Measurements from ENCODE around the gene MYOG. TPM values are rescaled to one million over a fixed set of nuclear protein-coding genes. Genes with fewer than 3 reads are reported as not detected.

MYOG gene
- total RNA-seq, 1 experiment from 2014 or later, result not detected

DNA sequence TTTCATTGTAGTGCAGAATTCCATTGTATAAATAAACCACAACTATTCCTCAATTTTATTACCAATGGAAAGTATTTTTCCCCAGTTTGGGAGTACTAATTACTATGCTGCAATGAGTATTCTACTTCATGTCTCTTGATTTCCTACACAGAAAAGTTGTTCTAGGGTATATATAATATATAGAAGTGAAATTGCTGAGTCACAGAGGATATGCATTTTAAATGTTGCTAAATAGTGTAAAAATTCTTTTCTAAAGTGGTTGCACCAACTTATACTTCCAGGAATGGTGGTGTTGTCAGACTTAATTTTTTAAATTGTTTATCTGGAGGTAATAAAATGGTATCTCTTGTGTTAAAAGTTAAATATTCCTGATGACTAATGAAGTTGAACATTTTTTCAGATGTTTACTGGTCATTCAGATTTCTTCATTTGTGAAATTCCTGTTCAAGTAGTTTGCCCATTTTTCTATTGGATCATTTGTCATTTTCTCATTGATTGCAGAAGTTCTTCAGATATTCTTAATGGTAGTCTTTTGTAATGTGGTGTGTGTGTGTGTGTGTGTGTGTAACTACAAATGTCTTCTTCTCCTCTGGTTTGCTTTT is 19.1 kb upstream of the MYOG start:
- ChIA-PET CTCF (no interaction called here), POLR2A (no interaction called here)
- Histone ChIP-seq H3K9me3 (peaks cover 6% of the 10 kb centered on the region), H3K36me3 (ENCODE audit: control insufficient read depth, insufficient read depth, low read length) (no peaks in the 10 kb centered on the region), H3K27me3 (replicated peaks; ENCODE audit: control insufficient read depth, insufficient read depth, low read length) (no peaks in the 10 kb centered on the region), H3K4me1 (no peaks in the 10 kb centered on the region), H3K4me3 (ENCODE audit: low read depth, low read length) (no peak overlapping the region)
- no peak for DNase-seq
- no TSS peak for BruUV-seq (replicated peaks)
- H3K27ac Mint-ChIP-seq (ENCODE audit: unreplicated experiment), result no peak overlapping the region
- no peaks in the 10 kb centered on the region for H3K36me3 Mint-ChIP-seq (ENCODE audit: insufficient read depth, unreplicated experiment)
- TF ChIP-seq CTCF (IDR thresholded peaks at IDR 0.05; ENCODE audit: insufficient read depth in 1 of 2, low read depth in 1 of 2, low read length in 1 of 2, severe bottlenecking in 1 of 2, unreplicated experiment in 1 of 2), result no peak
- H3K9me3 Mint-ChIP-seq (ENCODE audit: unreplicated experiment), result peaks cover 16% of the 10 kb centered on the region
- H3K4me3 Mint-ChIP-seq (ENCODE audit: unreplicated experiment), result no peak overlapping the region
- intact Hi-C loops (cut with micrococcal nuclease; ENCODE audit: unreplicated experiment), result no loop called here
- peaks cover 12% of the 10 kb centered on the region for H3K27me3 Mint-ChIP-seq (ENCODE audit: insufficient read depth, unreplicated experiment)
- no peaks in the 10 kb centered on the region for H3K4me1 Mint-ChIP-seq (ENCODE audit: low read depth, unreplicated experiment)

DNA sequence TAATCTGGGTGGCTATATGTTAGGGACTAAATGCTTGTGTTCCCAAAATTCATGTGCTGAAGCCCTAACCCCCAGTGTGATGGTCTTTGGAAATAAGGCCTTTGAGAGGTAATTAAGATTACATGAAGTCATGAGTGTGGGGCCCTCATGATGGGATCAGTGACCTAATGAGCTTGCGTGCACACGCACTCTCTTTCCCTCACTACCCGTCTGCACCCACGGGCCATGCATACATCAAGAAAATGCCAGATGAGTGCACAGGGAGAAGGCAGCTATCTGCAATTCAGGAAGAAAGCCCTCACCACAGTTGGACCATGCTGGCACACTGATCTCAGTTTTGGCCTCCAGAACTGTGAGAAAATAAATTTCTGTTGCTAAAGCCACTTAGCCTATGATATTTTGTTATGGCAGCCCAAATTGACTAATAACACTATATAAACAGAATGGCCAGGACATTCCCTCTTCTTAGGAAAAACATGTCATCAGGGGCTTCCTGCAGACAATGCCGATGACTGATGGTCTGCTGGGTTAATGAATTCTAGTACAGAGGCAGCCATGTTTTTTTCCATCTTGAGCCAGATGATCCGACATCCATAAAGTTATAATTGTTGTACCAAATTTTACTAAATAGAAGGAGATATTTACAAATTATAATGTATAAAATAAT is 18.1 kb upstream of the MYOG start:
- Mint-ChIP-seq H3K4me1 (ENCODE audit: low read depth, unreplicated experiment) (no peaks in the 10 kb centered on the region), H3K4me3 (ENCODE audit: unreplicated experiment) (no peak overlapping the region), H3K9me3 (ENCODE audit: unreplicated experiment) (peaks cover 16% of the 10 kb centered on the region), H3K27me3 (ENCODE audit: insufficient read depth, unreplicated experiment) (peaks cover 8% of the 10 kb centered on the region), H3K36me3 (ENCODE audit: insufficient read depth, unreplicated experiment) (no peaks in the 10 kb centered on the region), H3K27ac (ENCODE audit: unreplicated experiment) (no peak overlapping the region)
- no peak overlapping the region for H3K4me3 ChIP-seq (ENCODE audit: low read depth, low read length)
- POLR2A ChIA-PET, result no interaction called here
- H3K27me3 ChIP-seq (replicated peaks; ENCODE audit: control insufficient read depth, insufficient read depth, low read length), result no peaks in the 10 kb centered on the region
- DNase-seq, result no peak
- CTCF ChIA-PET, result no interaction called here
- no peak for TF ChIP-seq CTCF (IDR thresholded peaks at IDR 0.05; ENCODE audit: insufficient read depth in 1 of 2, low read depth in 1 of 2, low read length in 1 of 2, severe bottlenecking in 1 of 2, unreplicated experiment in 1 of 2)
- H3K4me1 ChIP-seq, result no peaks in the 10 kb centered on the region
- intact Hi-C loops (cut with micrococcal nuclease; ENCODE audit: unreplicated experiment), result no loop called here
- peaks cover 6% of the 10 kb centered on the region for H3K9me3 ChIP-seq
- no TSS peak for BruUV-seq (replicated peaks)
- no peaks in the 10 kb centered on the region for H3K36me3 ChIP-seq (ENCODE audit: control insufficient read depth, insufficient read depth, low read length)

- Mint-ChIP-seq H3K9me3 (ENCODE audit: unreplicated experiment) (peaks cover 16% of the 10 kb centered on the region), H3K27ac (ENCODE audit: unreplicated experiment) (no peak overlapping the region), H3K4me1 (ENCODE audit: low read depth, unreplicated experiment) (no peaks in the 10 kb centered on the region), H3K27me3 (ENCODE audit: insufficient read depth, unreplicated experiment) (peaks cover 8% of the 10 kb centered on the region), H3K4me3 (ENCODE audit: unreplicated experiment) (no peak overlapping the region), H3K36me3 (ENCODE audit: insufficient read depth, unreplicated experiment) (no peaks in the 10 kb centered on the region)
- DNase-seq, result no peak
- H3K4me3 ChIP-seq (ENCODE audit: low read depth, low read length), result no peak overlapping the region
- no peaks in the 10 kb centered on the region for H3K27me3 ChIP-seq (replicated peaks; ENCODE audit: control insufficient read depth, insufficient read depth, low read length)
- H3K4me1 ChIP-seq, result no peaks in the 10 kb centered on the region
- intact Hi-C loops (cut with micrococcal nuclease; ENCODE audit: unreplicated experiment), result no loop called here
- H3K9me3 ChIP-seq, result peaks cover 6% of the 10 kb centered on the region
- TF ChIP-seq CTCF (IDR thresholded peaks at IDR 0.05; ENCODE audit: insufficient read depth in 1 of 2, low read depth in 1 of 2, low read length in 1 of 2, severe bottlenecking in 1 of 2, unreplicated experiment in 1 of 2), result no peak
- CTCF ChIA-PET, result interaction anchor here (0.8 to 1.5 kb wide), 2 partner anchors 15 to 113 kb away, joined by 3 read pairs; no protein-coding TSS in a partner anchor
- H3K36me3 ChIP-seq (ENCODE audit: control insufficient read depth, insufficient read depth, low read length), result no peaks in the 10 kb centered on the region
- no TSS peak for BruUV-seq (replicated peaks)
- POLR2A ChIA-PET, result no interaction called here
Measured at GRCh38 chr1:203103216-203103615, 17.4 kb upstream of the MYOG start.

Data from Caco-2 (cell line).